Epithelial cell of esophagus (primary cell): Measurements from ENCODE around the gene FTO.
"Not testable (repeated sequence)": the region's sequence is repeated elsewhere in the genome, so short reads cannot be mapped to it uniquely, and the experiment has no call there.

Experiments used
- DNase-seq: peaks from one replicate; pipeline ENCODE4 v3.0.0; 2010; ENCODE audit warnings: low read depth
- H3K4me3 ChIP-seq: 2 replicates; pipeline ENCODE4 v1.5.1; 2011; ENCODE audit warnings: mild to moderate bottlenecking, low read length, control low read depth
- TF ChIP-seq, protein P1 (sequence below): IDR thresholded peaks from 2 replicates; pipeline ENCODE4 v1.5.1; 2011; ENCODE audit warnings: low read depth, mild to moderate bottlenecking, low read length, control low read depth, inconsistent platforms; ENCODE audit not compliant: insufficient read depth; ENCODE audit errors: missing control alignments

The FTO gene

DNA sequence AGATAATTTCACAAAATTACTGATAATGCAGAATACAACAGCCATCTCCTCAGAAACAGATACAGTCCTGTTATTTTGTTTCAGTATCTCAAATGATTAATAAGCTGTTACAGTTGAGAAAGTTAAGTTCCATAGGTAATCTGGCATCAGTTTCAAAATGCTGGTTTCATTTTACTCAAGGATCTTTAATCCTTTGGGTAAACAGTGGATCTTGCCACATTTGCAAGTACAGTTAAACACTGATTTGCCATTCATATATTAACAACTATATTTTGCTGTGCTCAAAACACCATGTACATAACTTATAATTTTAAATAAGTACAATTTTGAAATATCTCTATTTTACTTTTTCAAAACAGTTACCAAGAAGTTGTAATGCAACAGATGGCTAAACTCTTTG is 31.5 kb upstream of the FTO start:
- DNase-seq = peak; percentile 9
- H3K4me3 ChIP-seq = no peak overlapping the region
- TF ChIP-seq, protein P1, sequence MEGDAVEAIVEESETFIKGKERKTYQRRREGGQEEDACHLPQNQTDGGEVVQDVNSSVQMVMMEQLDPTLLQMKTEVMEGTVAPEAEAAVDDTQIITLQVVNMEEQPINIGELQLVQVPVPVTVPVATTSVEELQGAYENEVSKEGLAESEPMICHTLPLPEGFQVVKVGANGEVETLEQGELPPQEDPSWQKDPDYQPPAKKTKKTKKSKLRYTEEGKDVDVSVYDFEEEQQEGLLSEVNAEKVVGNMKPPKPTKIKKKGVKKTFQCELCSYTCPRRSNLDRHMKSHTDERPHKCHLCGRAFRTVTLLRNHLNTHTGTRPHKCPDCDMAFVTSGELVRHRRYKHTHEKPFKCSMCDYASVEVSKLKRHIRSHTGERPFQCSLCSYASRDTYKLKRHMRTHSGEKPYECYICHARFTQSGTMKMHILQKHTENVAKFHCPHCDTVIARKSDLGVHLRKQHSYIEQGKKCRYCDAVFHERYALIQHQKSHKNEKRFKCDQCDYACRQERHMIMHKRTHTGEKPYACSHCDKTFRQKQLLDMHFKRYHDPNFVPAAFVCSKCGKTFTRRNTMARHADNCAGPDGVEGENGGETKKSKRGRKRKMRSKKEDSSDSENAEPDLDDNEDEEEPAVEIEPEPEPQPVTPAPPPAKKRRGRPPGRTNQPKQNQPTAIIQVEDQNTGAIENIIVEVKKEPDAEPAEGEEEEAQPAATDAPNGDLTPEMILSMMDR = no peak

DNA sequence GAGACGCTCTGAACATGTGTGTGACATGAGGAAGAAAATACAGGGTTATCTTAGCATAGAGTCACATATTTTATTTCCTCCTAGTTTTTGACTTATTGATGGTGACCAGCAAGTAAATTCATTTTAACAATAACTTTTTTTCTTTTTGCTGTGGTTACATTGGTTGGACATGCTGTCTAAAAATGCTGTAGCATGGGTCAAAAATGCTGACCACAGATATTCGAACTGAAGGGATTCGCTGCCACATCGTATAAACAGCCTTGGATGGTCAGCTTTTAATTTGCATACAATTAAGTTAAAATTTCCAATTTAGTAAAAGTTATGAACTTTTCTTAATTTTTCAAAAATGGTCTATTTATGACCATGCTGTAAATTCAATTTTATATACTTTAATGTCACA is 30.8 kb upstream of the FTO start:
- DNase-seq = no peak
- no peak overlapping the region for H3K4me3 ChIP-seq
- TF ChIP-seq, protein P1 = no peak

DNA sequence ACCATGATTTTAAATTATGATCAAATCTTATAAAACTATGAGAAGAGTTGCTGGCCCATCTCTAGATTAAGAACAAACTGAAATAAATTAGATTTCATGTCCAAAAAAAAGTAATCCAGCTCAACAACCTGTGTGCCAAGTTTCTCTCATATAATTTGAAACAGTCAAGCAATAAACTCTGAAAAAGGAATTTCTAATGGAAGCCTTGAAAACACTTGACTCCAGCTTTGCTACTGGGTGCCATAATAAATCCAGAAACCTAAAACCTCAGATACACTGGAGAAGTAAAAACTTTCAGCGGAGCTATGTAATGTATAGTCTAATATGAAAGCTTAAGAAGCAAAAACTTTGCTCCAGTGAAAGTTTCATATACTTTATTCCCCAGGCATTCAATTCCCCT is 25.8 kb upstream of the FTO start:
- TF ChIP-seq, protein P1 = no peak
- no peak for DNase-seq

DNA sequence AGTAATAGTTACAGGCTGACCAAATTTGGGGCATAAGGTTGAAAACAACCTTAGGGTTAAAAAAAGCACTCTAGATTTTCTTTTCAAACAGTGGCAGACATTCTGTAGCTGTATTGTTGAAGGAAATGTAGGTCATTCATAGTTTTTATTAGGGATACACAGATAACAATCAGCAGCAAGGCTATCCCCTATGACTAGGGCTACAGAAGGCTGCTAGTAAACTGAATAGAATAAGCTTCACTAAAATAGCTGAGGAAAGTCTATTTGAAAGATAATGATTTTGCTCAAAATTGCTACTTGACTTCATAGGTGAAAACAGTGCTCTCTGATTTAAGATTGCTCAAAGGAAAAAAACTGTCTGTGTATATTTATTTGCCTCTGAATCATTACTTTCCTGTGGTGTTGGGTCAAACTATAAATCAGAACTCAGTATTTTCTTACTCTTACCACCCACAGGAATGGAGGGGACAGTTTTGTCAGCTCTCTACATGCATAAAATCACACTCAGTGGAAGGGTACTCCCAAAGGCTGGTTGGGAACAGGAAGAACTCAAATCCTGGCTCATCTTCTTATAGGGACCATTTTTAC is 25.1 kb upstream of the FTO start:
- DNase-seq = no peak
- H3K4me3 ChIP-seq = no peak overlapping the region
- TF ChIP-seq, protein P1 = no peak

More for the DNA sequence above, 25.8 kb upstream of the FTO start:
- no peak overlapping the region for H3K4me3 ChIP-seq

GRCh38 chr16:53680756-53681155 is 23.2 kb upstream of the FTO start:
- no peak for DNase-seq
- no peak overlapping the region for H3K4me3 ChIP-seq
- TF ChIP-seq, protein P1 = no peak

DNA sequence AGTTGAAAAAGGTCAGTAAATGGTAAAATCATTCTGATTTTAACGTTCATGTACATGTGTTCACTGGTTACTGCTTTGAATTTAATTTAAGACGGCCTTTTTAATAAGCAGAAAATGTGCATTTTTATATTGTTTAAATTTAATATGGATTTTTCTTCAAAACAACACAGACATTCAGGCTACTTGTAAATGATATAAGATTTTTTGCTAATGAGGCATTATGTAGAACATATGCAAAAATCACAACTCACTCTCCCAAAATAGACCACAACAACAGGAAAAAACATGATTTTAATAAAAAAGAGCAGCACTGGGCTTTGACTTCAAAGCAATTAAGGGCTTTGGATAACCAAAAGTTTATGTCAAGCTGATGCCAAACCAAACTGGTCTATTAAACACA is 22.6 kb upstream of the FTO start:
- DNase-seq = no peak
- no peak overlapping the region for H3K4me3 ChIP-seq
- TF ChIP-seq, protein P1 = no peak

DNA sequence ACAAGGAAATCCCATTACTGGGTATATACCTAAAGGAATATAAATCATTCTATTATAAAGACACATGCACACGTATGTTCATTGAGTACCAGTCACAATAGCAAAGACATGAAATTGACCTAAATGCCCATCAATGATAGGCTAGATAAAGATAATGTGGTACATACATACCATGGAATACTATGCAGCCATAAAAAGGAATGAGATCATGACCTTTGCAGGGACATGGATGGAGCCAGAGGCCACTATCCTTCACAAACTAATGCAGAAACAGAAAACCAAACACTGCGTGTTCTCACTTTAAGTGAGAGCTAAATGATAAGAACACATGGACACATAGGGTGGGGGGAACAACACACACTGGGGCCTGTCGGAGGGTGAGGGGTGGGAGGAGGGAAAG is 18.6 kb upstream of the FTO start:
- DNase-seq = not testable (repeated sequence)

More for the DNA sequence above, 18.6 kb upstream of the FTO start:
- H3K4me3 ChIP-seq = not testable (repeated sequence)
